ENCODE measurements around the gene SPATA2.
"Not testable (repeated sequence)": the region's sequence is repeated elsewhere in the genome, so short reads cannot be mapped to it uniquely, and the experiment has no call there.

Gene SPATA2

DNA sequence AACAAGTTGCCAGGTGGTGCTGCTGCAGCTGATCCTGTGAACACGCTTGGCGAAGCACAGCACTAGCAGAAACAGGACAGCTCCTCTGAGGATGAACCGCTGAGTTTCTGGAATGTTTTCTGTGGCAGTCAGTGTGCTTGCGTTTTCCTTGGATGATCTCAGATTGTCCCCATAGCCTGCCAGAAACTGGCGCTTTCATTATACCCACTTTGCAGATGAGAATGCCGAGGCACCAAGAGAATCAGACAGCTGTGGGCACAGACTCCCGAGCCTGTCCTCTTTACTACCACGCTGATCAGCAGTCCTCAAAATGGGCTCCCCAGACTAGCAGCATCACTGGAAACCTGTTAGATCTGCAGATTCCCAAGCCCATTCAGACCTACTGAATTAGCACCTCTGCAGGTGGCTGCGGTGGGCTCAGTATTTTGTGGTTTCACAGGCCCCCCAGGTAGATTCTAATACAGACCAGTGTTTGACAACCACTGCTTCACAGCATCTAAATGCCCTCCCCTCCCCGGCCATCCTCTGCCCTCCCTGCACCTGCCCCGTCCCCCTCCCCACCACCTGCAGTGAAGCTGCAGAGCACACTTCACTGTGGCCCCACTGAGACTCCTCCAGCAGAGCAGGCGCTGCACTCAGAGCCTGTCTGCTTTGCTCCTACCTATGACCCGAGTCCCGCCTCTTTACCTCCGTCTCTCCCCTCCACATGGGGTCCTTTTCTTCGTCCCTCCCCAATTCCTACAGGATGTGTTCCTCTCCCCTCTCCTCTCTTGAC, 29.6 kb downstream of the SPATA2 start:
- DNase-seq (ENCODE audit: low read depth), result no peak

DNA sequence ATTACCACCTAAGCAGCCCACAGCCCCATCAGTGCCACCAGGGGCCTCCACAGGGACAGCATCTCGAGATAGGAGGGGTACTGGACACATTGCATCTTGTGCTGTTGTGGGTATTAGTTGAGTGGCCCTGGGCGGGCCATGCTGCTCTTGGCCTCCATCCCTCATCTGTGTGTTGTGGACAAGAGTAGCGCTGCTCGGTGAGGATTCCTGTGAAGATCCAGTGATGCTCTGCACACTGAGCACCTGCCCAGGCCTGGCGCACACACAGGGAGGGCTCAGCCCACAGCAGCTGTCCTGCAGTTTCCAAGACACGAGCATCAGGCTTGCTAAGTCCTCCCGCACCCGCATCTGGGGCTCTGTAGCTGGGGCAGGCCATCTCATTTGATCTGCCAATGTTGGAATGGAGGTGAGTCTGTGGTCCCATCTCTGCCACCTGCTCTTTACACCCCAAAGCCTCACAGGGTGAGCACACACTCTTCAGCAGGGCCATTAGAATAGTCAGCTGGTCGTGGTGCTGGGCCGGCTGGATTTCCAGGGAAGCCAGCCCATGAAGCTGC, 32.0 kb downstream of the SPATA2 start:
- DNase-seq (ENCODE audit: low read depth), result no peak

DNA sequence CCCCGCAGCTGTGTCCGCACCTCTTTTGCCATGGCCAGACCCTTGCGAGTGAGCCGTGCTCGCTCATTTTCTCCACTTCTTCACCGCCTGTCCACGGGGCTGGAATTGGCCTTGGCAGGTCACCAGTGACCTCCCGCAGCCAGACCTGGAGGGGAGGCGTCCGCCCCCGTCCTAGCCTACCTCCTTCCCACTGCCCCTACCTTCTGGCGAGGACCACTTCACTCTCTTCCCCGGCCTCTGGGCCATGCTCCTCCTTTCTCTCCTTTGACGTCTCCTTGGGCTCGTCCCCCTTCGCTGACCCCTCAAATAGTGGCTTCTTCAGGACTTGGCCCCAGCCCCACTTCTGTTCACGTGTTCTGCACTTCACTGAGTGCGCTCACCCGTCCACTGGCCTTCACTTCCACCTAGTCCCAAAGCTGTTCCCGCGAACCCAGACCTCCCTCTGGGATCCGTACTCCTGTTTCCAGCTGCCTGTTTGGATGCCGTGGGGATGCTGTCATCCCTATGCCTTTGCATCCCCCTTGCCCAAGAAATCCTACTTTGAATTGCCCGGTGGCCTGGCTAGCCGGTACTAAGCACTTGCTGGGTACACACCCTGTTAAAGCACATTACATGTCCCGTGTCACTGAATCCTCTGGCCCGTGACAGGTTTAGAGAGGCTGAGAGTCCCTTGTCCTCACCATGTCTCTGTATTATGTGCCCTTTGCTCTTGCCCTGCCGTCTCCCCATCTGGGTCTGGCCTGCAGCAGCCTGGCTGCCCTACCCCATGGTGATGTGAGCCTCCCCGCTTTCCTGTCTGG, 33.0 kb downstream of the SPATA2 start:
- DNase-seq (ENCODE audit: low read depth), result no peak

DNA sequence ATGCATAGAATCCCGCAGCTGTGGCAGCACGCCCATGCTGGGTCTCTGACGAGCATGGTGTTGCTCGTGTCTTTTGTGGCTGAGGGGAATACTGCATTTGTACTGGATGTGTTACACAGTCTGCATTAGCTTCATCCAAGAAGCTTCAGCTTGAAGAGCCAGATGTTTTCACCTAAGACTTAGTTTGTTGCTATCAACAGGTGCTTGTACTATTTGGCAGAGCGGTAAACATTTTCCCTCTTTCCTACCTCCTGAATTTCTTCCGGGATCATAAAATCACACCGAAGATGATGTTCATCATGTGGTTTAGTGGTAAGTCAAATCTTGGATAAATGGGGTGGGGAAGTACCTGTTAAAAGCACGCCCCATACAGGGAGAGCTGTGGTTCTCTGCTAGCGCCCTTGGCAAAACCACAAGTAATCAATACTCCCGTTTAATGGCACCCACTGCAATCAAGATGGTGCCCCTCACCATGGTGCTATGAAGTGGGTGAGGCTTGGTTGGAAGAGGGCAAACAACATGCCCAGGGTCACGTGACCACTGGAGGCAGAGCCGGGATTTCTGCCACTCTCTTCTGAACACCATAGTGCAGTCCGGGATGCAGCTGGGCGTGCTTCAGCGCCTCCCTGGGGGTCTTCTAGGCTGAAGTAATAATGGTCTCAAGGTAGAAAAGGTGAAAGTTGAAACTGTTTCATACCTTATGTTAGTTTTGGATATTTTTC, 34.4 kb downstream of the SPATA2 start:
- DNase-seq (ENCODE audit: low read depth), result no peak

DNA sequence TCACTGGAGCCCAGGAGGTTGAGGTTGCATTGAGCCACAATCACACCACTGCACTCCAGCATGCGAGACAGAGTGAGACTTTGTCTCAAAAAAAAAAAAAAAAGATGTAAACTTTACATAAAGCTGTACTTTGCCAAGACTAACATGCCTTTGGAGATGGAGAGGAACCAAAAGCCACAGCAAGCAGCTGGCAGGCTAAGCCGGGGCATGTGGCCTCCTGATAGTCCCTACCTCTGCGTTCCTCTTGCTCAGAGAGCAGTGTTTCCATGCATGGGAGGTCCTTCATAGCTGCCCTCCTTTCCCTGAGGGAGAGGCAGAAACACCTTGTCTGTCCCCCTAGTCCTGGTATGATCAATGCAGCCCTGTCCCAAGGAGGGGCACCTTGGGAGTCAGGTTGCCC, 35.2 kb downstream of the SPATA2 start:
- DNase-seq (ENCODE audit: low read depth), result no peak

DNA sequence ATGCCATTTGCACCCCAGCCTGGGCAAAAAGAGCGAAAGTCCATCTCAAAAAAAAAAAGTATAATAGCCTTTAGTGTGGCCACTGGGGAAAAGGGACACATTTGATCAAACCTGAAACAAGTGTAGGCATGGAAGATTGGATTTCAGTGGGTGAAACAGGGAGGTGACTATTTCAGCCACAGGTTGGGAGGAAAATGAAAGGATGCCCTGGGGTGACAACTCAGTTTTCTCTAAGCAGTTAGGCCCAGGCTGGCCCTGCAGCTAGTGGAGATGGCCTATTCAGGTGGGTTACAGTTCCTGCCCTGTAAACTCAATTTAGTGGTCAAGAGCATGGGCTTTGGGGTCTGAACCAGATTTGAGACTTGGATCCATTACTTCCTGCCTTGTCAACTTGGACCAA, 36.4 kb downstream of the SPATA2 start:
- DNase-seq (ENCODE audit: low read depth), result no peak

DNA sequence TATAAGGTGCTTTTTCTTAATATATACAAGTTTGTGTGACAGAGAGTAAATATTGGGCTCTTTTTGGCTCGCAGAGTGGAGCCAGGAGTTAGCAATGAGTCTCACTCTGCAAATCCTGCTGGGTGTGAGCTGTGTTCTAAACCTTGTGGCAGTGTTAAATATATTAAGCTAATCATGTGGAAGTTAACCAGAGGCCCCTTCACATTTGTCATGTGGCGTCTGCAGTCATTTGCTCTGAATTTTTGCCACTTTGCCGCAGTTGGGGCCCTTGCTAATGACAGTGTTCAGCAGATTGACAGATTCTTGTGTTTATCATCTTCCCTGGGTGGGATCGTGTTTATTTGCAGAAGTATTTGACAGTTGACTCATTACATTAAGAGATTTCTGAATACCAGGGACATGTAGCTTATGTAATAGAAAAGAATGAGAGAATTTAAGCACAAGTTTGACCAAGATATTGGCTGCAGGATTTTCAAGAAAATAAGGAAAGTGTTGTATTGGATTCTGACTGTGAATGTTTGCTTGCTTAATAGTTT, 37.9 kb downstream of the SPATA2 start:
- DNase-seq (ENCODE audit: low read depth), result no peak

DNA sequence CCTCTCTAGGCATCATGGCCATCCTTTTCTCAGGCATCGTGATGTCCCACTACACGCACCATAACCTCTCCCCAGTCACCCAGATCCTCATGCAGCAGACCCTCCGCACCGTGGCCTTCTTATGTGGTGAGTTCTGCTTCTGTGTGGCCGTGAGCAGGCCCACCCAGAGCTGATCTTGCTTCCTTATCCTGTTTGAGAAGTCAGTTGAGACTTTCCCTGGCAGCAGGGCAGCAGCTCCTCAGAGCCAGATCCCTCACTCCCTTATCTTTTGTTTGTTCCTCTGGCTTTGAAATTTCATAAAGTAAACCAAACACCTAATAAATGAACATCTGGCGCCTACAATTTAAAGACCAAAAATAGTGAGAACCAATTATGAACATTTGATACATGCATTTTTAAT, 40.6 kb downstream of the SPATA2 start:
- no peak for DNase-seq (ENCODE audit: low read depth)

DNA sequence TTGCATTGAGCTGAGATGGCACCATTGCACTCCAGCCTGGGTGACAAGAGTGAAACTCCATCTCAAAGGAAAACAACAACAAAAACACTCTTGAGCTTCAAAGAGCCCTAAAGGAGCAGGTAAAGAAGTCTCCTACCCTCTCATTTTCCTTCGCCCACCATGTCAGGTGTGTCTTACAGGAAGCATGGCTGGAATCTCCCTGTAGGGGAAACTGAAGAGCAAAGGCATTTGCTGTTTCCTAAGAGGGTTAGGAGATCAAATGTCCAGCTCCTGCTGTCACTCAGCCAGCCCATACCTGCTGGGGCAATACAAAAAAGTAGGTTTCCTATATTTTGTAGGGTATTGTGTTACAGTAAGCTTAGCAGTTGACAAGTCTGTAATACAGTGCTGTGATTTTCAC, 43.3 kb downstream of the SPATA2 start:
- DNase-seq (ENCODE audit: low read depth), result no peak

DNA sequence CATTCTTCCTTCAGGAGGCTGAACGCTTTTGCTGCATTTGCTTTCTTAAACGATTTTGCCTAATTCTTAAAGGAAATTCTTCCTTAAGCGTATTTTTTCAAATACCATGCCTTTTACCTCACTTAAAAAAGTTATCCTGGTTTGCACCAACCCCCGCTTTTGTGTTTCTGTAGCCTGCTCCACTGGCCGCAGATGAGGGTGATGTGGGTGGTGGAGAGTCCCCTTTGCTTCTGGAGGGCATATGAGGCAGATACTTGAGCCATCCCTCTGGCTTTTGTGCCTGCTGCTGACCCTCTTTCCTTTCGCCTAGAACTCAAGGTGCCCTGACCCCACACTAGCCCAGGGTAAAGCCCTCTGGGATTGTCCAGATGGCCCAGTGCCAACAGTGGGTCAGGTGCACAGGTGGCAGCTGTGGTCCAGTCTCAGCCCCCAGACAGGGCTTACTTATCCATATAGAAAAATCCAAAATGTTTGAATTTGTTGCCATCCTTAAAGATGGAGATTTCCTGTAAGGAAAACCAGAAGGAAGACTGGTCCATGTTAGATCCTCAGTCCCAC, 43.9 kb downstream of the SPATA2 start:
- no peak for DNase-seq (ENCODE audit: low read depth)

DNA sequence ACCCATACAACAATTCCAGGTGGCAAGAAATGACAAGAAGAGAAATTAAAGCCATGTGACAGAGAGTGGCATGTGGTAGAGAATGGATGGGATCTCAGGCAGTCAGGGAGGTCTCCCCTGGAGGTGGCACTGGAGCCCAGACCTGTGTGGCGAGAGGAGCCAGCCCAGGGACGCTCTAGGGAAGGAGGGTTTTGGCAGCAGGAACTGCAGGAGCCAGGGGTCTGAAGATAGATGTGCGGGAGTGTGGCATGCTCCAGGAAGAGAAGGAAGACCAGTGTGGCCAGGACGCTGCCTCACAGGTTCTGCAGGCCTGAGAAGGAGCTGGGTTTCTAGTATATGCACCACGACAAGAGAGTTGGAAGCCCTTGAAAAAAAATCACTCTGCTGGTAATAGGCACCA, 45.1 kb downstream of the SPATA2 start:
- DNase-seq (ENCODE audit: low read depth), result no peak

DNA sequence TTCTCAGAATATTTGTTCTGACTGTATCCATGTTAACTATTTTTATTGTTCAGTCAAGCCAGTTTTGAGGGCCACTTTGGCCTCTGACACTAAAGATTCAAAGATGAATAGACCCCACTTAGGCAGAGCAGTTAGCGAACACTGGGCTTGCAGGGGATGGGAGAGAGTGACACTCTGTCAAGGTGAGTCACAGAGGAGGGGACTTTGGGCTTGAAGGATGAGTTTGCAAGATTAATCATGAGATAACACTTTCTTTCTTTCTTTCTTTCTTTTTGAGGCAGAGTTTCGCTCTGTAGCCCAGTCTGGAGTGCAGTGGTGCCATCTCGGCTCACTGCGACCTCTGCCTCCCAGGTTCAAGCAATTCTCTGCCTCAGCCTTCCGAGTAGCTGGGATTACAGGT, 46.4 kb downstream of the SPATA2 start:
- no peak for DNase-seq (ENCODE audit: low read depth)

DNA sequence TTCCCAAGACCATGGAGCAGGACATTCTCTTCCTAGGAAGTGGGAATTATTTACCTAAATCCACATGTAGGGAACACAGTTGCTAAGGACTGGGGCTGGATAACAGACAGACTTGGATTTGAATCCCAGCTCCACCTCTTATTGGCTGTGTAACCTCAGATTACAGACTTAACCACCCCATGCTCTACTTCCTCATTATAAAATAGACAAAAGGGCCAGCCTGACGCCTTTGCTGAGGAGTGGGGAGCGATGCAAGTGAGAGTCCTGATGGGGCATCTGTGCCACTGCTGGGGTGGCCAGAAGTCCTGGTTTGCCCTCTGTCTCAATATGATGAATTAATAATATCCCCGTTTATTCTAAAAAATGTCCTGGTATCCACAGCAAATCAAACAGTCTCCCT, 46.8 kb downstream of the SPATA2 start:
- no peak for DNase-seq (ENCODE audit: low read depth)

DNA sequence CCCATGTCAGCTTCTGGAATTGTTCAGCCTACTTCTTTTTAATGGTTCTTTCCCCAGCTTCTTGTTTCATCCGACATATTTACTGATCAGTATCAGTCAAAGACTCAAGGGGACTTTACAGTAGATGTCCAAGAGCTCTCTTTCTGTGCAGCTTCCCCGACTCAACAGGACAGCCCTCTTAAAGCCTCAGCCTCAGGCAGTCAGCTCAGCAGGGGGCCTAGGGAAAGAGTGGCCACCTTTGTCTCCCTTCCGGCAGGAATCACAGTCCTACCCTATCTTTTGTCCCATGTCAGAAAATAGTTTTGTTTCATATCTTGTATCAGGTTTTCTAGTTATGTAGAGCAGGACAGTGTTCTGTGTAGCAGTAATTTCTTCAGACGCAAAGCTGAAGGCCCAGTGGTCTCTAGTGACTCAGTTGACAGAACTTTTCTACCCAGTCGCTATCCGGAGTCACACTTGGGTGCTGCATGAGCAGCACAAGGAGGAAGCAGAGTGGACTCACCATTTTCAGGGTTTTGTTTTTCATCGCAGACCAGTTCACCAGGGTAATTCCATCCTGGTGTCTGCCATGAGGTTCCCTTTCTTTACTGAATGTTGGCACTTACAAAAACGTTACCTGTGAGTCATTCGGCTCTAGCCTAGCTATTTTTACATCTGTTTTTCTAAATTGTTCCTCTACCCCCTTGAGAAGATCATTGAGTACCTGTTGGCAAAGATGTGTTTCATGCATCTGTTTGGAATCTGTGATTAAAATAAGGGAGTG, 47.7 kb downstream of the SPATA2 start:
- DNase-seq (ENCODE audit: low read depth), result no peak

DNA sequence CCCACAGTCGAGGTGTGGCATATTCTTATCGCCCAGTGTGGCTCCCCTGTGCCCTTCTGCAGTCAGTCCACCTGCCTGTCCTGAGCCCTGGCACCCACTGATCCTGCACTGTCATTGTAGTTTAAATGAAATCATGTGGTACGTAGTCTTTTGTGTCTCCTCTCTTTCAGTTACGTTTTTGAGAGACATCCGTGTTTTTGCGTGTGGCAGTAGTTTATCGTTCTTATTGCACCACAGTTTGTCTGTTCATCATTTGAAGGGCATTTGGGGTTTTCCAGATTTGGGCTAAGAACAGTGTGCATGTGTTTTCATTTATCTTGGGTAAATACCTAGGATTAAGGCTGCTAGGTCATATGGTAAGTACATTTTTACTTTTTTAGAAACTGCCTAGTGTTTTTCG, 49.3 kb downstream of the SPATA2 start:
- no peak for DNase-seq (ENCODE audit: low read depth)

DNA sequence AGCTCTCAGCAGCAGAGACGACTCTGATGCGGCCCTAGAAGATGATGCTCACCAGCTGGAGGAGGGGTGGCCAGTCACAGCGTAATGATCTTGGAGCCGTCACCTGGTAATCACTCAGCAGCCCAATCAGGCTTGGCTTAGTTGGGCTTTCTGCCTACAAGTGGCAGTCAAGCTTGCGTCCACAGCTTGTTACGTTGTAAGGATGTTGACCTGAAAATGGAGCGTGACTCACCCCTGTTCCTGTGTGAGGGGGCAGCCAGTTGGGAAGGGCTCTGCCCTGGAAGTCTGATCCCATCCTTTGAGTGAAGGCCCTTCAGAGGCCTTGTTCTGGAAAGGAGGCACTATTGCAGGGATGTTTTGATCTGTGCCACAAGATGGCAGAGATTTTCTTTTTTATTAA, 49.8 kb downstream of the SPATA2 start:
- no peak for DNase-seq (ENCODE audit: low read depth)

DNA sequence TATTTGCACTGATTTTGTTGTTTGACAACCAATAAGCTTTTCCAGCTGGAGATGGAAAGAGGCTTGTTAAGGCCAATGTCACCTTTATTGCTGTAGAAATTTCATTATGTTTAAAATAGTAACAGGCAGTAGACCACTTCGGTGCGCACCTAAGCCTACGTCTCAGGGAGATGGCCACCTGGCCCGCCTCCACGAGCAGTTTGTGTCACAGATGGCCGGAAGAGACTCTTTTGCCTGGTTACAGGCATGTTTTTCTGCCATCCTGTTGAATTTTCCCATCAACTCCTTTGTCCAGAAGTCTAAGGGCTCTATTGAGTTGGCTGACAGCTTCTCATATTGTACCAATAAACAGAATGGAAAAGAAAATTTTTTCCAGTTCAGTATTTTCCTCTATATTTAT, 51.7 kb downstream of the SPATA2 start:
- no peak for DNase-seq (ENCODE audit: low read depth)

DNA sequence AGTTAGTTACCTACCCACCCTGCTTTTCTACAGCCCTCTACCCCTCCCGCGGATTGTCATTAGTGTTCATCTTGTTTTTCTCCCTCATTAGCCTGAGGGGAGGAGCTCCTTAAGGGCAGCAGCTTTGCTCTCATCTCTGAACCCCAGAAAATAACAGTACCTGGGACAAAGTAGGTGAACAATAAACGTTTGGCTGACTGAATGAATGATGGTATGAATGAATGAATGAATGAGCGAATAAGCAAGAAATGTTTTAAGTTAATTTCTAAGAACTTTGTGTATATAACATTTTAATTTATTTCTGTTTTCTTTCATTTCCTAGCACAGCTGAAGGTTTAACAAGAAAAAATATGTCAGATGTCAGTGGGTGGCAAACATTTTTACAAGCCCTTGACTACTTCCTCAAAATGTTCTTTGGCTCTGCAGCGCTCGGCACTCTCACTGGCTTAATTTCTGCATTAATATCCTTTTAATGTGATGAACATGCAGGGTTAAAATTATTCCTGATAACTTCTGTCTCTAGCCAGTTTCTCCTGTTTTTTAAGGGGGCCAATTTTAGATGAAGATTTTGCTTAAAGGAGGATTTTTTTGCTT, 52.6 kb downstream of the SPATA2 start:
- DNase-seq (ENCODE audit: low read depth), result no peak

DNA sequence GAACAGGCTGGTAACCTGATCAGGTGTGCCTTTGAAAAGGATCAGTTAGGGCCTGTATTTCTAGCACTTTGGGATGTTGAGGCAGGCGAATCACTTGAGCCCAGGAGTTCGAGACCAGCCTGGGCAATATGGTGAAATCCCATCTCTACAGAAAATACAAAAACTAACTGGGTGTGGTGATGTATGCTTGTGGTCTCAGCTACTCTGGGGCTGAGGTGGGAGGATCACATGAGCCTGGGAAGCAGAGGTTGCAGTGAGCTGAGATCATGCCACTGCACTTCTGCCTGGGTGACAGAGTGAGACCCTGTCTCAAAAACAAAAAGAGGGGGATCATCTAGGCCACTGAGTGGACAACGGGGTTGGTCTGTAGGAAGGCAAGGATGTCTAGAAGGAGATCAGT, 54.1 kb downstream of the SPATA2 start:
- DNase-seq (ENCODE audit: low read depth), result not testable (repeated sequence)

DNA sequence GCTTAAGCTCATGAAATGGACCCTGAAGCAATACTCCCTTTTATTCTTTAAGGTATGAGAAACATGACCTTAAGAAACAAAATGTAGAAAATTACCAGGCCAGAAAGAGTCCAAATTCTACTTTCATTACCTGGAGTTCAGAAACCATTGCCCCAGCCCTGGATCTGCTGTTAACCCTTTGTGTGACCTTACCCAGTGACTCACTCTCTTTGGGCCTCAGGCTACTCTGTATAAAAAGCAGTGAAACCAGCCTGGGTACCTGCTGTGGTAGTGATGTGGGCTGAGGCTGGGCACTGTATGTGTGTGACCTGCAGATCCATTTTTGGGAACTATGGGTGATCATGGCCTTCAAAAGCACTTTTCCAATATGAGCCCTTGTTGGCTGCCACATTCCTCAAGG, 55.5 kb downstream of the SPATA2 start:
- DNase-seq (ENCODE audit: low read depth), result no peak

DNA sequence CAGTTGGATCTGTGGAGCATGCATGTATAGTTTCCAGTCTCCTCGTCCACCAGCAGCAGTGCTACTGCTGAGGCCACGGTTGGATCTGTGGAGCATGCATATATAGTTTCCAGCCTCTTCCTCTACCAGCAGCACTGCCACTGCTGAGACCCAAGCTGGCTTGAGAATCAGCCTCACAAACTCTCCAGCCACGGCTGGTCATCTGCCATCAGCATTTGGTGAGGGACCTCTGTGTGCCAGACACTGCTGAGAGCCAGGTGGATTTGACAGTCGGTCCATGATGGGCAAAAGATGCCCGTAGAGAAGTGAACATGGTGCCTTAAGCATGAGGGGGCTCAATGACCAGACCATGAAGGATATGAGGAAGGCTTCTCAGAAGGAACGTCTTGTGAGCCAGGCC, 56.3 kb downstream of the SPATA2 start:
- no peak for DNase-seq (ENCODE audit: low read depth)
